ENCODE results near the gene D2HGDH.

Gene D2HGDH

DNA sequence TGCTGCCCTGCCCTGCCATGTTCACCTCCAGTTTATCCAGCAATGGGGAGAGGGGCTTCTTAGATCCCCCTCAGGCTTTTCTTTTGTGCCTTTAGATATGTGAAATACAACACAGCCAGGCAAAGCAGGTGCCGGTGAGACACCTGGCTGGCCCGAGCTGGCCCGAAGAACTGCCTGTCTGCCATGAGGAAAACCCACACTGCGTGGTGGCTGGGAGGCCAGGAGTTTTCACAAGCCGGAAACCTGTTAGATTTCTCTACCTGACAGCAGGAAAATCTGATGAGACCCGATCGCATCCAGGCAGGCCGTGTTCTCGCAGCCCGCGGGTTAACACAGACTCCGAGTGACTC is 36.5 kb downstream of the D2HGDH start:
- TF ChIP-seq, protein P1, sequence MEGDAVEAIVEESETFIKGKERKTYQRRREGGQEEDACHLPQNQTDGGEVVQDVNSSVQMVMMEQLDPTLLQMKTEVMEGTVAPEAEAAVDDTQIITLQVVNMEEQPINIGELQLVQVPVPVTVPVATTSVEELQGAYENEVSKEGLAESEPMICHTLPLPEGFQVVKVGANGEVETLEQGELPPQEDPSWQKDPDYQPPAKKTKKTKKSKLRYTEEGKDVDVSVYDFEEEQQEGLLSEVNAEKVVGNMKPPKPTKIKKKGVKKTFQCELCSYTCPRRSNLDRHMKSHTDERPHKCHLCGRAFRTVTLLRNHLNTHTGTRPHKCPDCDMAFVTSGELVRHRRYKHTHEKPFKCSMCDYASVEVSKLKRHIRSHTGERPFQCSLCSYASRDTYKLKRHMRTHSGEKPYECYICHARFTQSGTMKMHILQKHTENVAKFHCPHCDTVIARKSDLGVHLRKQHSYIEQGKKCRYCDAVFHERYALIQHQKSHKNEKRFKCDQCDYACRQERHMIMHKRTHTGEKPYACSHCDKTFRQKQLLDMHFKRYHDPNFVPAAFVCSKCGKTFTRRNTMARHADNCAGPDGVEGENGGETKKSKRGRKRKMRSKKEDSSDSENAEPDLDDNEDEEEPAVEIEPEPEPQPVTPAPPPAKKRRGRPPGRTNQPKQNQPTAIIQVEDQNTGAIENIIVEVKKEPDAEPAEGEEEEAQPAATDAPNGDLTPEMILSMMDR (IDR thresholded peaks at IDR 0.05; ENCODE audit: low read depth, low read length) = no peak
- no peak for DNase-seq (ENCODE audit: low read depth, low spot score)
- H3K4me3 ChIP-seq (ENCODE audit: low read depth, low read length) = no peak overlapping the region
- in situ Hi-C loops (cut with HindIII; ENCODE audit: low sequenced_read_pairs) = no loop called here

DNA sequence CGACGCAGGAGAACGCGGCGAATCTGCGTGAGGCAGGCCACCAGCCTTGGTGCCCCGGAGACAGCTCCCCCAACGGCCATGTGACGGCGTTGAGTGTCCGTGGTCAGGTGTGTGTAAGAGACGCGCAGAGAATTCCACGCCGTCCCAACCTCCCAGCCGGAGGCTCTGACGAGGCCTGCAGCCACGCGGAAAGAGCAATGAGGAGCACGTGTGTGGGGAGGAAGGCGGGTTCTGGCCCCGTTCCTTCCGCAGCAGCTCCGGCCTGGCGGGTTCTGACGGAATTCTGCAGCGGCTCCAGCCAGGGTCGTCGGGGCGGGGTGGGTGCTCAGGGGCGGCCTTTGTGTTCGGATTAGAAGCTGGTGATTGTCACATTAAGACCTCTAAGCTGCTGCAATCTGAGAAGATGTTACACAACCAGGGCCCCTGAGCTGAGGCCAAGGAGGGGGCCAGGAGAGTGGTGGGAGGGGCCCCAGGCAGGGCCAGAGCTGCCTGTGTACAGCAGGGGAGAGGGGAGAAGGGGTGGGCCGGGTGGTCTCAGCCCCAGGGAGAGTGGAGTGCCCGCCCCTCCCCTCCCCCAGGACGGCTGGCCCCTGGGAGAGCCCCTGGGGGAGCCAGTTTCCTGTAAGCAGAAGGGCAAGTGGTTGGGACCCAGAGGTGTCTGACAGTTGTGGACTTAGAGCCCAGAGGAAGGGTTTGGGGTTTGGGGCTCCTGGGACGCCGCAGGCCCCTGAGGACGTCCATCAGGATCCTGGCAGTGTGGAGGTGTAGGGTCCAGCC is 37.0 kb downstream of the D2HGDH start:
- in situ Hi-C loops (cut with HindIII; ENCODE audit: low sequenced_read_pairs) = no loop called here
- TF ChIP-seq, protein P1 (IDR thresholded peaks at IDR 0.05; ENCODE audit: low read depth, low read length) = no peak
- H3K4me3 ChIP-seq (ENCODE audit: low read depth, low read length) = no peak overlapping the region
- no peak for DNase-seq (ENCODE audit: low read depth, low spot score)

DNA sequence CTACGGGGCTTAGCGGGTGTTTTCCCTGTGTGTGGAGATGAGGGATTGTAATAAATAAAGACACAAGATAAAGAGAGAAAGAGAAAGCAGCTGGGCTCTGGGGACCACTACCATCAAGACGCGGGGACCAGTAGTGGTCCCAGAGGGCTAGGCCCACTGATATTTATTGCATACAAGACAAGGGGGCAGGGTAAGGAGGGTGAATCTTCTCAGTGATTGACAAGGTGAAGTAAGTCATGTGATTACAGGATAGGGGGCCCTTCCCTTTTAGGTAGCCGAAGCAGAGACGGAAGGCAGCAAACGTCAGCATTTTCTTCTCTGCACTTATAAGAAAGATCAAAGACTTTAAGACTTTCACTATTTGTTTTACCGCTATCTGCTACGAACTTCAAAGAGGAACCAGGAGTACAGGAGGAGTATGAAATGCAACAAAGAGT is 37.7 kb downstream of the D2HGDH start:
- H3K4me3 ChIP-seq (ENCODE audit: low read depth, low read length) = no peak overlapping the region
- TF ChIP-seq, protein P1 (IDR thresholded peaks at IDR 0.05; ENCODE audit: low read depth, low read length) = no peak
- DNase-seq (ENCODE audit: low read depth, low spot score) = no peak
- in situ Hi-C loops (cut with HindIII; ENCODE audit: low sequenced_read_pairs) = no loop called here

- TF ChIP-seq, protein P1 (IDR thresholded peaks at IDR 0.05; ENCODE audit: low read depth, low read length) = no peak
- H3K4me3 ChIP-seq (ENCODE audit: low read depth, low read length) = no peak overlapping the region
- DNase-seq (ENCODE audit: low read depth, low spot score) = no peak
- in situ Hi-C loops (cut with HindIII; ENCODE audit: low sequenced_read_pairs) = no loop called here
Measured at GRCh38 chr2:241773511-241774418, 39.3 kb downstream of the D2HGDH start.

DNA sequence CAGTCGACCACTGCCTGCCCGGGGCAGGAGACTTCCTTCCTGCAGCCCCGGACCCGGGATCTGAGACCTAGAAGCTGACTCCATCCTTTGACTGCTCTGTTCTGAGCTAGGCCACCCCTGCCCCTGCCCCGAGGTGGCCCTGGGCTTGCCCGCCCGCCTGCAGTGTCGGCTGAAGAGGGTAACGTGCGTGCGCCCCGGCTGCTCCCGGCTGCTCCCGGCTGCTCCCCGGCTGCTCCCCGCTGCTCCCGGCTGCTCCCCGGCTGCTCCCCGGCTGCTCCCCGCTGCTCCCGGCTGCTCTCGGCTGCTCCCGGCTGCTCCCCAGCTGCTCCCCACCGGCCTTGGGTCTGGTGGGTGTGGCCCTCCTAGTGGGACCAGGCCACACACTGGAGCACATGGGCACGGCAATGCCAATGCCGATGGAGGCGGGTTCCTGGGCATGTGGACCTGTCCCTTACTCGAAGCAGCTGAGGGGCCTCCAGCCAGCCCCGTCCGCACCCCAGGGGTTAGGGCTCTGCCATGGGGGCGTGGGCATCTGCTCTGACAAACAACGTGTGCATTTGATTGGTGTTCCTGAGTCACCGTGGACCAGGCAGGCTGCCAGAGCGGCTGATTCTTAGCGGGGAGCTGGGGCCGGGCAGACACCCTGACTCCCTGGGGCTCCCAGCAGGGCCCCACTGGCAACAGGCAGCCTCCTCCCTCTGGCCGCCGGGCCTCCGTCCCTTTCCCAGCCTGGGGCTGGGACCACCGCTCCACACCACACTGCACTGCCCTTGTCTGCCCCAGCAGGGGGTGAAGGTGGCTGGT is 40.2 kb downstream of the D2HGDH start:
- in situ Hi-C loops (cut with HindIII; ENCODE audit: low sequenced_read_pairs) = no loop called here
- TF ChIP-seq, protein P1 (IDR thresholded peaks at IDR 0.05; ENCODE audit: low read depth, low read length) = no peak
- DNase-seq (ENCODE audit: low read depth, low spot score) = peak; percentile 74
- H3K4me3 ChIP-seq (ENCODE audit: low read depth, low read length) = no peak overlapping the region

All from astrocyte of the spinal cord (primary cell).